ENCODE measurements around the gene ITGB8.

Gene ITGB8

GRCh38 chr7:20430664-20431063, 100.0 kb downstream of the ITGB8 start:
- TF ChIP-seq SPI1 (IDR thresholded peaks at IDR 0.05; ENCODE audit: borderline replicate concordance, low read depth) (no peak), GABPA (IDR thresholded peaks at IDR 0.05; ENCODE audit: low read depth) (no peak), CTCF (IDR thresholded peaks at IDR 0.05; ENCODE audit: insufficient read depth, low read length) (no peak), REST (IDR thresholded peaks at IDR 0.05; ENCODE audit: insufficient replicate concordance, low read depth) (no peak), POLR2AphosphoS5 (IDR thresholded peaks at IDR 0.05; ENCODE audit: low read depth) (no peak)
- H3K27me3 ChIP-seq (ENCODE audit: insufficient read depth, poor library complexity, severe bottlenecking) = no peaks in the 10 kb centered on the region
- DNase-seq (ENCODE audit: low read depth in 1 of 2, low spot score in 1 of 2) = no peak
- H3K27ac ChIP-seq (replicated peaks) = no peak overlapping the region
- H3K4me3 ChIP-seq (replicated peaks; ENCODE audit: insufficient read depth, low read length) = no peak overlapping the region

GRCh38 chr7:20431146-20431545, 100.4 kb downstream of the ITGB8 start:
- Histone ChIP-seq H3K4me3 (replicated peaks; ENCODE audit: insufficient read depth, low read length) (no peak overlapping the region), H3K27me3 (ENCODE audit: insufficient read depth, poor library complexity, severe bottlenecking) (no peaks in the 10 kb centered on the region), H3K27ac (replicated peaks) (no peak overlapping the region)
- TF ChIP-seq POLR2AphosphoS5 (IDR thresholded peaks at IDR 0.05; ENCODE audit: low read depth) = no peak
- no peak for TF ChIP-seq SPI1 (IDR thresholded peaks at IDR 0.05; ENCODE audit: borderline replicate concordance, low read depth)
- no peak for TF ChIP-seq GABPA (IDR thresholded peaks at IDR 0.05; ENCODE audit: low read depth)
- no peak for TF ChIP-seq REST (IDR thresholded peaks at IDR 0.05; ENCODE audit: insufficient replicate concordance, low read depth)
- no peak for TF ChIP-seq CTCF (IDR thresholded peaks at IDR 0.05; ENCODE audit: insufficient read depth, low read length)
- no peak for DNase-seq (ENCODE audit: low read depth in 1 of 2, low spot score in 1 of 2)

DNA sequence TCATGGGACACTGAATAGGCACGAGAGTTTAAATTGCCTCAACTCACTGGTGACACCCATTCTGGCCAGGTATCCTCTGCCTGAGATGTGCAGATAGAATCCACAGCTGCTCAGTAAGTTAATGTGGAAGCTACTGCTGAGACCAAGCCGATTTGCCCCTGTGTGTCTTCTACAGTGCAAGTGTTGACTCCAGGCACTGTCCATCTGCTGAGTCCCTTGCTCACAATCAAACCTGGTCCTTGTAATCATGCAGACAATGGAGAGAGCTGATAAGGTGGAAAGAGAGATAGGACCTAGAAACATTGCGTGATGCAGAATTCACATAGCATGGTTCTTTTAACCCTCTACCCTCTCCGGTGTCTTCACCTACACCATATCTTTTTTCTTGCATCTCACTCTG, 101.4 kb downstream of the ITGB8 start:
- Histone ChIP-seq H3K4me3 (replicated peaks; ENCODE audit: insufficient read depth, low read length) (no peak overlapping the region), H3K27me3 (ENCODE audit: insufficient read depth, poor library complexity, severe bottlenecking) (no peaks in the 10 kb centered on the region), H3K27ac (replicated peaks) (no peak overlapping the region)
- TF ChIP-seq POLR2AphosphoS5 (IDR thresholded peaks at IDR 0.05; ENCODE audit: low read depth) (no peak), SPI1 (IDR thresholded peaks at IDR 0.05; ENCODE audit: borderline replicate concordance, low read depth) (no peak), GABPA (IDR thresholded peaks at IDR 0.05; ENCODE audit: low read depth) (no peak), CTCF (IDR thresholded peaks at IDR 0.05; ENCODE audit: insufficient read depth, low read length) (no peak), REST (IDR thresholded peaks at IDR 0.05; ENCODE audit: insufficient replicate concordance, low read depth) (no peak)
- no peak for DNase-seq (ENCODE audit: low read depth in 1 of 2, low spot score in 1 of 2)
